ENCODE measurements around the gene METTL2B.
"Not testable (repeated sequence)": the region's sequence is repeated elsewhere in the genome, so short reads cannot be mapped to it uniquely, and the experiment has no call there.

DNA sequence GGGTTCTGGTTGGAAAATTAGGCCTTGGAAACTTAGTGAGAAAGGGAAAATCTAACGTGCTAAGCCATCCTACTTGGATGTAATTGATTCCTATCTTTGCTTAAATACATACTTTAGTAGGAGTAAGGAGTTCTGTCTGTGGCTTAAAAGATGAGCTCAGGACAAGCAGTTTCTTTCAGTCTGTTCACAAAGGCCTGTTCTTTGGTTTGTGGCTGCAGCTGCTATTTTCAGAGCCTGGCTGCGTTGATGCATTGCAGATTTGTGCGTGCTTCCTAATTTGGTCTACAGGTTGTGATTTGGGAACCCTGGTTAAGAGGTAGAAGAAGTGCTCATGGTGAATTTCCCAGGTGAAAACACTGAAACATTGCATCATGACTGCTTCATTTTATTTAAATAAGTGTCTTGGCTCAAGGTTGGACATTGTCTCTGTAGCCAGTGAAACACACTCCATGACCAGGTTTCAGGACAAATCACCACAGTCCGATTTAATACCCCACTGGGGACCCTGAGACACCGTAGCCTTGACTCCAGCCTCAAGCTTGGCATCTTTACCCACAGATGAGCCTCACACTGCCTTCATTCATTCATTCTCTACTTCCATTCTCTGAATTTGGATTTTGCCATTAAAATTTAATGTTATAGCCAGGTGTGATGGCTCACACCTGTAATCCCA is 30.9 kb downstream of the METTL2B start:
- TF ChIP-seq, protein P1, sequence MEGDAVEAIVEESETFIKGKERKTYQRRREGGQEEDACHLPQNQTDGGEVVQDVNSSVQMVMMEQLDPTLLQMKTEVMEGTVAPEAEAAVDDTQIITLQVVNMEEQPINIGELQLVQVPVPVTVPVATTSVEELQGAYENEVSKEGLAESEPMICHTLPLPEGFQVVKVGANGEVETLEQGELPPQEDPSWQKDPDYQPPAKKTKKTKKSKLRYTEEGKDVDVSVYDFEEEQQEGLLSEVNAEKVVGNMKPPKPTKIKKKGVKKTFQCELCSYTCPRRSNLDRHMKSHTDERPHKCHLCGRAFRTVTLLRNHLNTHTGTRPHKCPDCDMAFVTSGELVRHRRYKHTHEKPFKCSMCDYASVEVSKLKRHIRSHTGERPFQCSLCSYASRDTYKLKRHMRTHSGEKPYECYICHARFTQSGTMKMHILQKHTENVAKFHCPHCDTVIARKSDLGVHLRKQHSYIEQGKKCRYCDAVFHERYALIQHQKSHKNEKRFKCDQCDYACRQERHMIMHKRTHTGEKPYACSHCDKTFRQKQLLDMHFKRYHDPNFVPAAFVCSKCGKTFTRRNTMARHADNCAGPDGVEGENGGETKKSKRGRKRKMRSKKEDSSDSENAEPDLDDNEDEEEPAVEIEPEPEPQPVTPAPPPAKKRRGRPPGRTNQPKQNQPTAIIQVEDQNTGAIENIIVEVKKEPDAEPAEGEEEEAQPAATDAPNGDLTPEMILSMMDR (IDR thresholded peaks at IDR 0.05), result not testable (repeated sequence)
- TF ChIP-seq POLR2A (IDR thresholded peaks at IDR 0.05), result not testable (repeated sequence)

Measured in testis (tissue), 2 donors.